K562 (cell line): Measurements from ENCODE around the gene SLMAP. TPM values are rescaled to one million over a fixed set of nuclear protein-coding genes. Genes with fewer than 3 reads are reported as not detected.

Source experiments
- ATAC-seq: fragments of 200-7000 bp; cut with Tn5 transposase; 3 replicates; pipeline ENCODE4 v1.9.1; 2020; ENCODE audit warnings: moderate library complexity
- BruUV-seq: library from RNA; stranded (reverse); fragments of 400-500 nt; replicated peaks from 2 replicates; lab custom pipeline; 2021; lab: Mats Ljungman, UMichigan
- CTCF ChIA-PET: fragments of 300-600 bp; formaldehyde crosslinking; extraction: SDS; loops from one replicate; lab custom pipeline; 2021; ENCODE audit warnings: low intra/inter-chr PET ratio; lab: Yijun Ruan, JAX
- POLR2A ChIA-PET: fragments of 300-600, 350-650 bp; sonication (Branson Sonifier 250); formaldehyde crosslinking; extraction: SDS; loops from one replicate; lab custom pipeline; 2021; ENCODE audit warnings: antibody characterized with exemption, inconsistent platforms; lab: Yijun Ruan, JAX
- DNase-seq, 4 experiments: peaks; one replicate each; pipeline versions ENCODE4 v3.0.0 to v3.0.0-alpha.2; 2011 to 2018; ENCODE audit warnings: low spot score in 3 of 4, mixed read lengths in 3 of 4; ENCODE audit errors: extremely low read depth in 1 of 4
- FAIRE-seq: peaks from 2 replicates; lab custom pipeline; 2011; peaks lifted over from hg19 to GRCh38; lab: Jason Lieb, UNC
- H2AFZ ChIP-seq: 2 replicates; pipeline ENCODE4 v1.6.0; 2011; ENCODE audit warnings: low read depth, low read length, control low read depth, inconsistent platforms
- H3K27ac ChIP-seq: fragments of 200-600 bp; 3 replicates; pipeline ENCODE4 v1.8.0; 2011; ENCODE audit warnings: low read depth, mild to moderate bottlenecking, control low read depth, inconsistent platforms, low read length, moderate library complexity, mixed read lengths; ENCODE audit errors: extremely low read depth
- H3K27me3 ChIP-seq, 2 experiments: fragments of 300-600 bp in 1 of 2; 2 replicates in 1 of 2; 3 replicates in 1 of 2; pipeline versions ENCODE4 v1.6.0 to v1.8.0; 2011; ENCODE audit warnings: inconsistent platforms in 2 of 2, low read length in 2 of 2, mild to moderate bottlenecking in 1 of 2, mixed read lengths in 1 of 2, moderate library complexity in 1 of 2; ENCODE audit not compliant: control insufficient read depth in 2 of 2, insufficient read depth in 2 of 2
- H3K36me3 ChIP-seq: fragments of 300-600 bp; 3 replicates; pipeline ENCODE4 v1.8.0; 2011; ENCODE audit warnings: mild to moderate bottlenecking, low read length, inconsistent platforms; ENCODE audit not compliant: control insufficient read depth, insufficient read depth
- H3K4me1 ChIP-seq, 2 experiments: fragments of 200-600 bp in 1 of 2; replicated peaks in 1 of 2; 2 replicates in 1 of 2; 3 replicates in 1 of 2; pipeline versions ENCODE4 v1.5.1 to v1.8.0; 2011; ENCODE audit warnings: inconsistent platforms in 2 of 2, low read length in 2 of 2, mild to moderate bottlenecking in 1 of 2, mixed read lengths in 1 of 2, moderate library complexity in 1 of 2; ENCODE audit not compliant: control insufficient read depth in 2 of 2, insufficient read depth in 2 of 2
- H3K4me2 ChIP-seq: 2 replicates; pipeline ENCODE4 v1.6.1; 2011; ENCODE audit warnings: low read length, control low read depth, inconsistent platforms, mixed read lengths; ENCODE audit not compliant: insufficient read depth
- H3K4me3 ChIP-seq: fragments of 200-600 bp; sonication (generic), shearing (Covaris generic); 2 replicates; pipeline ENCODE4 v1.5.1; 2016; ENCODE audit warnings: control low read depth, inconsistent platforms
- H3K79me2 ChIP-seq: fragments of 200-600 bp; 3 replicates; pipeline ENCODE4 v1.8.0; 2011; ENCODE audit warnings: low read length, inconsistent platforms; ENCODE audit not compliant: control insufficient read depth, insufficient read depth
- H3K9ac ChIP-seq, 2 experiments: 2 replicates each; pipeline versions ENCODE4 v1.6.0 to v1.6.1; 2011; ENCODE audit warnings: low read depth in 2 of 2, low read length in 2 of 2, control low read depth in 1 of 2, inconsistent platforms in 1 of 2, mild to moderate bottlenecking in 1 of 2, mixed read lengths in 1 of 2; ENCODE audit not compliant: insufficient read depth in 1 of 2
- H3K9me1 ChIP-seq: one replicate; pipeline ENCODE4 v1.6.0; 2011; ENCODE audit warnings: inconsistent platforms, mild to moderate bottlenecking, low read length, moderate library complexity; ENCODE audit not compliant: control insufficient read depth, insufficient read depth
- H3K9me3 ChIP-seq: replicated peaks from 2 replicates; pipeline ENCODE4 v1.5.1; 2011; ENCODE audit warnings: low read depth, low read length, inconsistent platforms; ENCODE audit not compliant: control insufficient read depth, insufficient read depth
- H4K20me1 ChIP-seq: replicated peaks from 2 replicates; pipeline ENCODE4 v1.6.1; 2011; ENCODE audit warnings: low read length, inconsistent platforms, mixed read lengths; ENCODE audit not compliant: control insufficient read depth, insufficient read depth
- GTF2F1 ChIP-seq: IDR thresholded peaks from 2 replicates; pipeline ENCODE4 v1.6.1; 2011; ENCODE audit warnings: low read depth, low read length, improper control_type of control experiment
- TFAP4 ChIP-seq: sonication (generic); formaldehyde crosslinking; IDR thresholded peaks from 2 replicates; pipeline ENCODE4 v1.8.0; 2022; ENCODE audit warnings: missing genetic modification reagents, mild to moderate bottlenecking, moderate library complexity, borderline replicate concordance
- THAP7 ChIP-seq: fragments of 250-450 bp; sonication (Bioruptor Pico); IDR thresholded peaks from 2 replicates; pipeline ENCODE4 v1.5.0; 2021
- ZNF324 ChIP-seq: fragments of 250-450 bp; sonication (Bioruptor Pico); IDR thresholded peaks from 2 replicates; pipeline ENCODE4 v1.4.0; 2020; ENCODE audit warnings: mild to moderate bottlenecking
- ZNF586 ChIP-seq: fragments of 450-650 bp; formaldehyde crosslinking; conservative IDR thresholded peaks from 2 replicates; pipeline ENCODE4 v1.4.0; 2020; ENCODE audit warnings: mild to moderate bottlenecking, moderate library complexity
- WGBS: fragments of 100-300 bp; shearing (Covaris generic); methylation state at CpG from one replicate; pipeline ENCODE4 v1.1.6; 2016; ENCODE audit warnings: low coverage, mixed read lengths; ENCODE audit not compliant: insufficient coverage; ENCODE audit errors: missing lambda C conversion rate; 5-methylcytosine and 5-hydroxymethylcytosine counted together
- in situ Hi-C: fragments of 300-500 bp; cut with MboI; formaldehyde crosslinking; loops from 4 replicates; pipeline ENCODE4 v1.15.0; 2018; ENCODE audit warnings: inconsistent platforms, mixed read lengths
- intact Hi-C: fragments of 100-400 bp; cut with micrococcal nuclease; formaldehyde crosslinking; loops from 2 replicates; pipeline ENCODE4 v1.14.2; 2022
- polyA plus RNA-seq, 8 experiments: library from polyadenylated mRNA; depleted of rRNA in 4 of 8; stranded (reverse) in 5 of 8; unstranded in 3 of 8; fragments of >200 nt; fragmentation: Nextera tagmentation in 2 of 8; fragmentation: Illumina TruSeq in 1 of 8; extraction: Ambion mirVana in 2 of 8; extraction: Trizol in 1 of 8; gene quantifications; 2 replicates each; pipeline versions ENCODE4 v1.2.1 to v1.2.3, GENCODE V29; 2011 to 2014; ENCODE audit warnings: inconsistent platforms in 1 of 8, missing spikeins in 1 of 8
- total RNA-seq, 7 experiments: library from RNA; depleted of rRNA in 6 of 7; stranded (reverse); fragments of >200 nt in 6 of 7; fragmentation: Illumina TruSeq in 2 of 7; extraction: Trizol in 2 of 7; gene quantifications; 2 replicates each; pipeline versions ENCODE4 v1.2.1 to v1.2.3, GENCODE V29; 2011 to 2021; ENCODE audit warnings: low replicate concordance in 1 of 7

SLMAP gene
- total and polyA plus RNA-seq, 9 of the 15 experiments (the other 6 are each of a cell fraction or from before 2014, with no cell fraction given), result 12.1 to 50.7 (median 28.3) TPM

- ChIA-PET POLR2A (no interaction called here), CTCF (no interaction called here)
- Histone ChIP-seq H4K20me1 (no peaks in the 10 kb centered on the region), H3K9ac (no peak overlapping the region), H3K27me3 (no peaks in the 10 kb centered on the region), H3K9me1 (no peaks in the 10 kb centered on the region), H3K27ac (no peak overlapping the region), H3K4me3 (no peak overlapping the region), H3K4me1 (peaks cover 11 to 12% of the 10 kb centered on the region in 2 experiments; a peak in 4 of 5 replicates), H3K9me3 (no peaks in the 10 kb centered on the region), H3K36me3 (no peaks in the 10 kb centered on the region), H3K4me2 (no peak overlapping the region), H3K79me2 (no peaks in the 10 kb centered on the region), H2AFZ (no peak overlapping the region)
- no peak for ATAC-seq
- 46% methylated on average over 5 of the region's 5 CpGs for WGBS
- in situ Hi-C loops (no loop called here), intact Hi-C loops (no loop called here)
- no peak for DNase-seq
- FAIRE-seq, result no peak
- TF ChIP-seq TFAP4 (CRISPR knock-in tag), result no peak
- TF ChIP-seq ZNF586 (CRISPR knock-in tag), result no peak
- no peak for TF ChIP-seq ZNF324 (CRISPR knock-in tag)
- TF ChIP-seq THAP7 (CRISPR knock-in tag), result no peak
- no peak for TF ChIP-seq GTF2F1
- no TSS peak for BruUV-seq
Observed at GRCh38 chr3:57946970-57947381, 190.9 kb downstream of the SLMAP start.
